Panc1 (cell line): ENCODE data around the gene ALOX5. TPM values are rescaled to one million over a fixed set of nuclear protein-coding genes. Genes with fewer than 3 reads are reported as not detected.
"Not testable (repeated sequence)": the region's sequence is repeated elsewhere in the genome, so short reads cannot be mapped to it uniquely, and the experiment has no call there.

Experiments
- ATAC-seq: fragments of 200-7000 bp; cut with Tn5 transposase; 2 replicates; pipeline ENCODE4 v1.9.1; 2020; ENCODE audit warnings: mild to moderate bottlenecking, moderate library complexity
- Bru-seq: library from RNA; stranded (reverse); fragments of 400-500 nt; gene quantifications from one replicate; lab custom pipeline; 2021; lab: Mats Ljungman, UMichigan
- BruChase-seq, 2 experiments: library from RNA; stranded (reverse); fragments of 400-500 nt; gene quantifications; one replicate each; lab custom pipeline; 2021; lab: Mats Ljungman, UMichigan
- BruUV-seq: library from RNA; stranded (reverse); fragments of 400-500 nt; replicated peaks from 2 replicates; lab custom pipeline; 2021; lab: Mats Ljungman, UMichigan
- CTCF ChIA-PET: fragments of 300-600 bp; sonication (Branson Sonifier 250); formaldehyde crosslinking; loops from one replicate; lab custom pipeline; 2022; ENCODE audit warnings: antibody characterized with exemption; lab: Charles Lee
- POLR2A ChIA-PET: fragments of 300-600 bp; sonication (Branson Sonifier 250); formaldehyde crosslinking; loops from one replicate; lab custom pipeline; 2022; ENCODE audit warnings: antibody characterized with exemption; lab: Charles Lee
- DNase-seq: peaks from one replicate; pipeline ENCODE4 v3.0.0-alpha.2; 2010; ENCODE audit warnings: low read depth, low spot score
- H3K27ac ChIP-seq: 2 replicates; pipeline ENCODE4 v1.5.1; 2011; ENCODE audit warnings: mild to moderate bottlenecking, low read length, inconsistent platforms
- H3K27me3 ChIP-seq: fragments of 200-500 bp; sonication (Bioruptor generic); 2 replicates; pipeline ENCODE4 v1.6.0; 2014; ENCODE audit warnings: low read length, inconsistent platforms; ENCODE audit not compliant: control insufficient read depth, insufficient read depth
- H3K36me3 ChIP-seq: fragments of 200-500 bp; sonication (Bioruptor generic); 2 replicates; pipeline ENCODE4 v1.5.1; 2014; ENCODE audit warnings: inconsistent platforms, mild to moderate bottlenecking, low read length, moderate library complexity; ENCODE audit not compliant: control insufficient read depth, insufficient read depth
- H3K4me1 ChIP-seq: 2 replicates; pipeline ENCODE4 v1.5.1; 2011; ENCODE audit warnings: inconsistent platforms, mild to moderate bottlenecking, low read length, moderate library complexity; ENCODE audit not compliant: control insufficient read depth, insufficient read depth
- H3K4me3 ChIP-seq, 2 experiments: 2 replicates each; pipeline ENCODE4 v1.5.1; 2011 to 2012; ENCODE audit warnings: low read depth in 2 of 2, low read length in 2 of 2, mild to moderate bottlenecking in 2 of 2, inconsistent platforms in 1 of 2, moderate library complexity in 1 of 2
- H3K9me3 ChIP-seq: fragments of 200-500 bp; sonication (Bioruptor generic); 2 replicates; pipeline ENCODE4 v1.5.1; 2014; ENCODE audit warnings: low read depth, mild to moderate bottlenecking, inconsistent platforms, low read length, moderate library complexity; ENCODE audit not compliant: control insufficient read depth, insufficient read depth
- POLR2AphosphoS5 ChIP-seq: IDR thresholded peaks from 2 replicates; pipeline ENCODE4 v1.6.1; 2012; ENCODE audit warnings: mild to moderate bottlenecking, low read depth, low read length, moderate library complexity
- SIN3A ChIP-seq: IDR thresholded peaks from 2 replicates; pipeline ENCODE4 v1.6.1; 2012; ENCODE audit warnings: low read depth, mild to moderate bottlenecking, low read length, moderate library complexity, borderline replicate concordance; ENCODE audit not compliant: insufficient read depth
- TCF7L2 ChIP-seq: IDR thresholded peaks from 2 replicates; pipeline ENCODE4 v1.6.1; 2011; ENCODE audit warnings: mild to moderate bottlenecking, low read depth, low read length, inconsistent platforms
- in situ Hi-C: cut with HindIII; loops from 2 replicates; pipeline ENCODE4 v1.10.0; 2016; ENCODE audit warnings: low sequenced_read_pairs, low pct_unique_long_range_greater_than_20kb
- intact Hi-C: fragments of 100-400 bp; cut with micrococcal nuclease; formaldehyde crosslinking; loops from one replicate; pipeline ENCODE4 v1.10.0; 2022; ENCODE audit not compliant: unreplicated experiment
- long read RNA-seq: library from polyadenylated mRNA; unstranded; transcript quantifications from one replicate; pipeline ENCODE4 v2.0.0, GENCODE V29; 2021; ENCODE audit not compliant: unreplicated experiment
- polyA plus RNA-seq: library from polyadenylated mRNA; unstranded; fragments of >200 nt; gene quantifications from one replicate; pipeline ENCODE4 v1.2.1, GENCODE V29; 2012; ENCODE audit warnings: missing spikeins; ENCODE audit not compliant: insufficient read length
- total RNA-seq: library from RNA; stranded (reverse); gene quantifications from one replicate; pipeline ENCODE4 v1.2.1, GENCODE V29; 2021; ENCODE audit not compliant: unreplicated experiment
- TF ChIP-seq, protein P1 (sequence below): fragments of 450-650 bp; IDR thresholded peaks from 2 replicates; pipeline ENCODE4 v1.5.1; 2017; ENCODE audit warnings: mild to moderate bottlenecking
- TF ChIP-seq, protein P2 (sequence below), 2 experiments: IDR thresholded peaks; 2 replicates each; pipeline ENCODE4 v1.6.1; 2011 to 2012; ENCODE audit warnings: low read depth in 2 of 2, control low read depth in 1 of 2, low read length in 1 of 2, mild to moderate bottlenecking in 1 of 2, moderate library complexity in 1 of 2; ENCODE audit not compliant: insufficient read depth in 1 of 2

ALOX5 gene
- total RNA-seq (0.82 TPM), Bru-seq, nascent RNA (percentile 12 among the genes with signal in this experiment), BruChase-seq, experiment 1, labeled RNA remaining after a 2-hour chase (percentile 9 among the genes with signal in this experiment), BruChase-seq, experiment 2, labeled RNA remaining after a 6-hour chase (percentile 11 among the genes with signal in this experiment)
- polyA plus RNA-seq = not detected
- long read RNA-seq, partial matches to known transcripts = 0 of 1 reads
- long read RNA-seq, other reads (novel, unspliced or antisense) = 1 of 1 reads

DNA sequence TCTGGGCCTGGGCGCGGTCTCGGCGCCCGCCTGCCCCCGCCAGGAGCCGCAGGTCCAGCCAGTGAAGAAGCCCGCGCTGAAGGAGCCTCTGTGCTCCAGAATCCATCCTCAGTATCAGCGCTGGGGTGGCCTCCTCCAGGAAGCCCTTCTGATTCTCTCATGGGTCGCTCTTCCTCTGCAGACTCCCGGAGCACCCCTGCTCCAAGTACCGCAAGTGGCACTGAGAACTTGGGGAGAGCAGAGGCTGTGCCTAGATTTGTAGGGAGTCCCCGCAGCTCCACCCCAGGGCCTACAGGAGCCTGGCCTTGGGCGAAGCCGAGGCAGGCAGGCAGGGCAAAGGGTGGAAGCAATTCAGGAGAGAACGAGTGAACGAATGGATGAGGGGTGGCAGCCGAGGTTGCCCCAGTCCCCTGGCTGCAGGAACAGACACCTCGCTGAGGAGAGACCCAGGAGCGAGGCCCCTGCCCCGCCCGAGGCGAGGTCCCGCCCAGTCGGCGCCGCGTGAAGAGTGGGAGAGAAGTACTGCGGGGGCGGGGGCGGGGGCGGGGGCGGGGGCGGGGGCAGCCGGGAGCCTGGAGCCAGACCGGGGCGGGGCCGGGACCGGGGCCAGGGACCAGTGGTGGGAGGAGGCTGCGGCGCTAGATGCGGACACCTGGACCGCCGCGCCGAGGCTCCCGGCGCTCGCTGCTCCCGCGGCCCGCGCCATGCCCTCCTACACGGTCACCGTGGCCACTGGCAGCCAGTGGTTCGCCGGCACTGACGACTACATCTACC lies at the start of gene ALOX5:
Gene ALOX5, plus strand, starts transcription at position 641 of the 774 bp plus-strand sequence. Its CDS starts 64 bp downstream, at position 705.
- no peak within 1 kb of the TSS for H3K27ac ChIP-seq
- in situ Hi-C loops (no loop called here), intact Hi-C loops (no loop called here)
- DNase-seq (no peak), ATAC-seq (peak; percentile 77)
- H3K27me3 ChIP-seq = peaks cover 42% of the 10 kb centered on the region
- ChIA-PET CTCF (no interaction called here), POLR2A (no interaction called here)
- peak within 1 kb of the TSS; percentile 29 to 49 for H3K4me3 ChIP-seq
- H3K4me1 ChIP-seq = no peaks in the 10 kb centered on the region
- no peaks in the 10 kb centered on the region for H3K9me3 ChIP-seq
- BruUV-seq = no TSS peak
- H3K36me3 ChIP-seq = no peaks in the 10 kb centered on the region
- TF ChIP-seq, protein P1, sequence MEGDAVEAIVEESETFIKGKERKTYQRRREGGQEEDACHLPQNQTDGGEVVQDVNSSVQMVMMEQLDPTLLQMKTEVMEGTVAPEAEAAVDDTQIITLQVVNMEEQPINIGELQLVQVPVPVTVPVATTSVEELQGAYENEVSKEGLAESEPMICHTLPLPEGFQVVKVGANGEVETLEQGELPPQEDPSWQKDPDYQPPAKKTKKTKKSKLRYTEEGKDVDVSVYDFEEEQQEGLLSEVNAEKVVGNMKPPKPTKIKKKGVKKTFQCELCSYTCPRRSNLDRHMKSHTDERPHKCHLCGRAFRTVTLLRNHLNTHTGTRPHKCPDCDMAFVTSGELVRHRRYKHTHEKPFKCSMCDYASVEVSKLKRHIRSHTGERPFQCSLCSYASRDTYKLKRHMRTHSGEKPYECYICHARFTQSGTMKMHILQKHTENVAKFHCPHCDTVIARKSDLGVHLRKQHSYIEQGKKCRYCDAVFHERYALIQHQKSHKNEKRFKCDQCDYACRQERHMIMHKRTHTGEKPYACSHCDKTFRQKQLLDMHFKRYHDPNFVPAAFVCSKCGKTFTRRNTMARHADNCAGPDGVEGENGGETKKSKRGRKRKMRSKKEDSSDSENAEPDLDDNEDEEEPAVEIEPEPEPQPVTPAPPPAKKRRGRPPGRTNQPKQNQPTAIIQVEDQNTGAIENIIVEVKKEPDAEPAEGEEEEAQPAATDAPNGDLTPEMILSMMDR = no peak
- no peak for TF ChIP-seq TCF7L2
- TF ChIP-seq, protein P2, sequence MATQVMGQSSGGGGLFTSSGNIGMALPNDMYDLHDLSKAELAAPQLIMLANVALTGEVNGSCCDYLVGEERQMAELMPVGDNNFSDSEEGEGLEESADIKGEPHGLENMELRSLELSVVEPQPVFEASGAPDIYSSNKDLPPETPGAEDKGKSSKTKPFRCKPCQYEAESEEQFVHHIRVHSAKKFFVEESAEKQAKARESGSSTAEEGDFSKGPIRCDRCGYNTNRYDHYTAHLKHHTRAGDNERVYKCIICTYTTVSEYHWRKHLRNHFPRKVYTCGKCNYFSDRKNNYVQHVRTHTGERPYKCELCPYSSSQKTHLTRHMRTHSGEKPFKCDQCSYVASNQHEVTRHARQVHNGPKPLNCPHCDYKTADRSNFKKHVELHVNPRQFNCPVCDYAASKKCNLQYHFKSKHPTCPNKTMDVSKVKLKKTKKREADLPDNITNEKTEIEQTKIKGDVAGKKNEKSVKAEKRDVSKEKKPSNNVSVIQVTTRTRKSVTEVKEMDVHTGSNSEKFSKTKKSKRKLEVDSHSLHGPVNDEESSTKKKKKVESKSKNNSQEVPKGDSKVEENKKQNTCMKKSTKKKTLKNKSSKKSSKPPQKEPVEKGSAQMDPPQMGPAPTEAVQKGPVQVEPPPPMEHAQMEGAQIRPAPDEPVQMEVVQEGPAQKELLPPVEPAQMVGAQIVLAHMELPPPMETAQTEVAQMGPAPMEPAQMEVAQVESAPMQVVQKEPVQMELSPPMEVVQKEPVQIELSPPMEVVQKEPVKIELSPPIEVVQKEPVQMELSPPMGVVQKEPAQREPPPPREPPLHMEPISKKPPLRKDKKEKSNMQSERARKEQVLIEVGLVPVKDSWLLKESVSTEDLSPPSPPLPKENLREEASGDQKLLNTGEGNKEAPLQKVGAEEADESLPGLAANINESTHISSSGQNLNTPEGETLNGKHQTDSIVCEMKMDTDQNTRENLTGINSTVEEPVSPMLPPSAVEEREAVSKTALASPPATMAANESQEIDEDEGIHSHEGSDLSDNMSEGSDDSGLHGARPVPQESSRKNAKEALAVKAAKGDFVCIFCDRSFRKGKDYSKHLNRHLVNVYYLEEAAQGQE (IDR thresholded peaks at IDR 0.05; ENCODE audit: insufficient read depth in 1 of 2, low read depth in 2 of 2, low read length in 1 of 2) = no peak
- no peak for TF ChIP-seq POLR2AphosphoS5
- TF ChIP-seq SIN3A = no peak

DNA sequence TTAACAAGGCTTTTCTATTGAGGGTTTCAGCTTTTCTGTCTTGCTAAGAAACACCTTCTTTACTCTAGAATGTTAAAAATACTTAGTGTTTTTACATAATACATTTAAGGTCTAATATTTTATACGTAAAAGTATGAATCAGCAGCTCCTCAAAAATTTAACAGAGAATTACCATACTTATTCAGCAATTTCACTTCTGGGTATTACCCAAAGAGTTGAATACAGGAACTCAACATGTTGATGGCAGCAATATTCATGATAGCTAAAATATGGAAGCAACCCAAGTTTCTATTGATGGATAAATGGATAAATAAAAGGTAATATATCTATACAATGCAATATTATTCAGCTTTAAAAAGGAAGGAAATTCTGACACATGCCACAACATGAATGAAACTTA lies 48.9 kb upstream of the ALOX5 start:
- POLR2A ChIA-PET = no interaction called here
- ATAC-seq = no peak
- no peaks in the 10 kb centered on the region for H3K4me1 ChIP-seq
- no peaks in the 10 kb centered on the region for H3K36me3 ChIP-seq
- intact Hi-C loops (no loop called here), in situ Hi-C loops (no loop called here)
- H3K27ac ChIP-seq = no peak overlapping the region
- peaks cover 5% of the 10 kb centered on the region; the same call in 1 of the 2 replicates for H3K27me3 ChIP-seq
- BruUV-seq = no TSS peak
- CTCF ChIA-PET = no interaction called here
- H3K9me3 ChIP-seq = no peaks in the 10 kb centered on the region
- TF ChIP-seq, protein P2 (IDR thresholded peaks at IDR 0.05; ENCODE audit: insufficient read depth in 1 of 2, low read depth in 2 of 2, low read length in 1 of 2) = no peak
- TF ChIP-seq, protein P1 = no peak
- TF ChIP-seq POLR2AphosphoS5 = no peak
- no peak for DNase-seq
- H3K4me3 ChIP-seq = no peak overlapping the region

DNA sequence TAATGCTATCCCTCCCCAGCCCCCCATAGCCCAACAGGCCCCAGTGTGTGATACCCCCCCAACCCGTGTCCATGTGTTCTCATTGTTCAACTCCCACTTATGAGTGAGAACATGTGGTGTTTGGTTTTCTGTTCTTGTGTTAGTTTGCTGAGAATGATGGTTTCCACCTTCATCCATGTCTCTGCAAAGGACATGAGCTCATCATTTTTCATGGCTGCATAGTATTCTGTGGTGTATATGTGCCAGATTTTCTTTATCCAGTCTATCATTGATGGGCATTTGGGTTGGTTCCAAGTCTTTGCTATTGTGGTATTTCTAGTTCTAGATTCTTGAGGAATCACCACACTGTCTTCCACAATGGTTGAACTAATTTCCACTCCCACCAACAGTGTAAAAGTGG lies 47.2 kb upstream of the ALOX5 start:
- H3K27ac ChIP-seq, H3K4me3 ChIP-seq, ATAC-seq, DNase-seq, intact Hi-C loops, H3K4me1 ChIP-seq, H3K36me3 ChIP-seq, H3K27me3 ChIP-seq, in situ Hi-C loops, H3K9me3 ChIP-seq, CTCF ChIA-PET, POLR2A ChIA-PET, BruUV-seq: not testable (repeated sequence)
